Left lung (tissue), 10 donors: ENCODE data around the gene EBF4. TPM values are rescaled to one million over a fixed set of nuclear protein-coding genes. Genes with fewer than 3 reads are reported as not detected.

Source experiments
- ATAC-seq: fragments of 200-7000 bp; cut with Tn5 transposase; one replicate; pipeline ENCODE4 v1.9.1; 2020; ENCODE audit warnings: moderate library complexity
- DNase-seq, 4 donors: peaks; one replicate each; pipeline ENCODE4 v3.0.0-alpha.2; 2013 to 2020
- H3K27ac ChIP-seq, 2 donors: fragments of 200-600 bp; sonication (generic) in 1 of 2; one replicate each; pipeline versions ENCODE4 v1.5.0 to v1.8.0; 2020 to 2021
- H3K27me3 ChIP-seq, 2 donors: fragments of 200-600 bp; sonication (generic) in 1 of 2; one replicate each; pipeline versions ENCODE4 v1.5.0 to v1.8.0; 2020 to 2021
- H3K36me3 ChIP-seq, 2 donors: fragments of 200-600 bp; sonication (generic) in 1 of 2; one replicate each; pipeline versions ENCODE4 v1.5.0 to v1.8.0; 2020 to 2021
- H3K4me1 ChIP-seq, 2 donors: fragments of 200-600 bp; one replicate each; pipeline ENCODE4 v1.8.0; 2021
- H3K4me3 ChIP-seq, 2 donors: fragments of 200-600 bp; sonication (generic) in 1 of 2; one replicate each; pipeline versions ENCODE4 v1.5.0 to v1.8.0; 2020 to 2021; ENCODE audit warnings: mild to moderate bottlenecking in 1 of 2
- H3K9me3 ChIP-seq, 2 donors: fragments of 200-600 bp; sonication (generic) in 1 of 2; one replicate each; pipeline versions ENCODE4 v1.5.0 to v1.8.0; 2020 to 2021
- intact Hi-C, 2 donors: fragments of 100-400 bp; cut with DNase I; formaldehyde crosslinking; loops; one replicate each; pipeline versions ENCODE4 v1.11.2 to v1.14.2; 2022
- polyA plus RNA-seq, 6 donors: library from polyadenylated mRNA; unstranded; fragments of 120-200 nt; gene quantifications; one replicate each; pipeline ENCODE4 v1.2.1, GENCODE V29; 2013; ENCODE audit not compliant: insufficient read length in 6 of 6
- total RNA-seq, 2 donors: library from RNA; stranded (reverse); fragmentation: NEBNext Ultra II Directional; extraction: Animal tissue kit (Norgen Biotek cat#: 25700); gene quantifications; one replicate each; pipeline ENCODE4 v1.2.1, GENCODE V29; 2021
- TF ChIP-seq, protein P1 (sequence below), 2 donors: fragments of 200-600 bp; sonication (generic) in 1 of 2; IDR thresholded peaks; one replicate each; pipeline versions ENCODE4 v1.5.0 to v1.8.0; 2021; ENCODE audit warnings: antibody characterized with exemption in 2 of 2
- donor health status: DM: no; HTN: yes; CAD: no.
- donor health status: DM: no; HTN: no; CAD: no.

The EBF4 gene
- total and polyA plus RNA-seq, 8 donors = 10.0 to 55.9 (median 40.0) TPM

GRCh38 chr20:2658414-2659354, 33.9 kb upstream of the EBF4 start:
- Histone ChIP-seq H3K27ac (no peak overlapping the region), H3K4me1 (peaks cover 7 to 32% of the 10 kb centered on the region in 2 donors), H3K36me3 (peaks cover 0 to 94% of the 10 kb centered on the region in 2 donors), H3K27me3 (no peaks in the 10 kb centered on the region), H3K9me3 (no peaks in the 10 kb centered on the region), H3K4me3 (no peak overlapping the region)
- intact Hi-C loops = no loop called here
- DNase-seq (no peak), ATAC-seq (no peak)
- TF ChIP-seq, protein P1, sequence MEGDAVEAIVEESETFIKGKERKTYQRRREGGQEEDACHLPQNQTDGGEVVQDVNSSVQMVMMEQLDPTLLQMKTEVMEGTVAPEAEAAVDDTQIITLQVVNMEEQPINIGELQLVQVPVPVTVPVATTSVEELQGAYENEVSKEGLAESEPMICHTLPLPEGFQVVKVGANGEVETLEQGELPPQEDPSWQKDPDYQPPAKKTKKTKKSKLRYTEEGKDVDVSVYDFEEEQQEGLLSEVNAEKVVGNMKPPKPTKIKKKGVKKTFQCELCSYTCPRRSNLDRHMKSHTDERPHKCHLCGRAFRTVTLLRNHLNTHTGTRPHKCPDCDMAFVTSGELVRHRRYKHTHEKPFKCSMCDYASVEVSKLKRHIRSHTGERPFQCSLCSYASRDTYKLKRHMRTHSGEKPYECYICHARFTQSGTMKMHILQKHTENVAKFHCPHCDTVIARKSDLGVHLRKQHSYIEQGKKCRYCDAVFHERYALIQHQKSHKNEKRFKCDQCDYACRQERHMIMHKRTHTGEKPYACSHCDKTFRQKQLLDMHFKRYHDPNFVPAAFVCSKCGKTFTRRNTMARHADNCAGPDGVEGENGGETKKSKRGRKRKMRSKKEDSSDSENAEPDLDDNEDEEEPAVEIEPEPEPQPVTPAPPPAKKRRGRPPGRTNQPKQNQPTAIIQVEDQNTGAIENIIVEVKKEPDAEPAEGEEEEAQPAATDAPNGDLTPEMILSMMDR (IDR thresholded peaks at IDR 0.05) = no peak

DNA sequence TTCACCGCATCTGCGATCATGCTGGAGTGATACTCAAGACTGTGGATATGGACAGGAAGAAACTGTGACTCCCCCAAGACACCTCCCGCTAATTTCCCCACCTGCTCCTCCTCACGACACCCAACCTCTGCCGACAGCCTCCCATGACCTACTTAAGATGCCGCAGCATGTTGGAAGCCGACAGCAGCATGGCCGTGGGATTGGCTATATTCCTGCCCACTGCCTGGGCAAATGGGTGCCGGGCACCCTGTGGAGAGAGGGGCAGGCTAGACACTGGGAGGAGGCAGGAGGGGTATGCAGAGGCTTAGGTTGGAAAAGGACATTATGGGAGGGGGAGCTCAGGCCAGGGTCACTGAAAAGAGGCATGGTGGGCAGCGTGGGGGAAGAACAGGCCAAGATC, 33.0 kb upstream of the EBF4 start:
- H3K27ac ChIP-seq = no peak overlapping the region
- ATAC-seq (no peak), DNase-seq (no peak)
- peaks cover 0 to 86% of the 10 kb centered on the region in 2 donors for H3K36me3 ChIP-seq
- H3K4me3 ChIP-seq = no peak overlapping the region
- H3K9me3 ChIP-seq = no peaks in the 10 kb centered on the region
- intact Hi-C loops = no loop called here
- H3K27me3 ChIP-seq = no peaks in the 10 kb centered on the region
- peaks cover 2 to 26% of the 10 kb centered on the region in 2 donors for H3K4me1 ChIP-seq
- TF ChIP-seq, protein P1 (IDR thresholded peaks at IDR 0.05) = no peak

- DNase-seq = no peak
- peak overlapping the region; percentile 88 to 93 for H3K27ac ChIP-seq
- no peaks in the 10 kb centered on the region for H3K9me3 ChIP-seq
- intact Hi-C loops = no loop called here
- TF ChIP-seq, protein P1 (IDR thresholded peaks at IDR 0.05) = no peak
- peak overlapping the region; percentile 89 to 99 for H3K4me3 ChIP-seq
- H3K4me1 ChIP-seq = peaks cover 4 to 16% of the 10 kb centered on the region in 2 donors
- no peaks in the 10 kb centered on the region for H3K27me3 ChIP-seq
- ATAC-seq = peak; percentile 4
- H3K36me3 ChIP-seq = peaks cover 0 to 48% of the 10 kb centered on the region in 2 donors
Measured at GRCh38 chr20:2663364-2663886, 29.2 kb upstream of the EBF4 start.

- H3K27me3 ChIP-seq = no peaks in the 10 kb centered on the region
- H3K4me3 ChIP-seq = peak within 1 kb of the TSS; percentile 89 to 99
- TF ChIP-seq, protein P1 (IDR thresholded peaks at IDR 0.05) = no peak
- peaks cover 0 to 41% of the 10 kb centered on the region in 2 donors for H3K36me3 ChIP-seq
- ATAC-seq (peak; percentile 98), DNase-seq (peak; percentile 90 to 96 (median 93))
- H3K9me3 ChIP-seq = no peaks in the 10 kb centered on the region
- peaks cover 4 to 16% of the 10 kb centered on the region in 2 donors for H3K4me1 ChIP-seq
- peak within 1 kb of the TSS; percentile 88 to 93 for H3K27ac ChIP-seq
- intact Hi-C loops = no loop called here
Measured at GRCh38 chr20:2663887-2664719, 28.5 kb upstream of the EBF4 start, which contains the start of gene IDH3B. IDH3B (minus strand) TSS chr20:2664216; CDS start chr20:2664188, 28 bp downstream.
